ENCODE data around the gene ATF6.

The ATF6 gene

GRCh38 chr1:161919229-161919628, 153.1 kb downstream of the ATF6 start:
- Histone ChIP-seq H3K36me3 (peaks cover 6% of the 10 kb centered on the region), H3K4me3 (ENCODE audit: low read depth, low read length) (no peak overlapping the region), H3K27me3 (ENCODE audit: insufficient read depth, low read depth, severe bottlenecking) (no peaks in the 10 kb centered on the region), H3K9me3 (ENCODE audit: severe bottlenecking) (no peaks in the 10 kb centered on the region), H3K27ac (no peak overlapping the region)
- no peak for TF ChIP-seq CTCF (IDR thresholded peaks at IDR 0.05; ENCODE audit: low read depth, low read length)
- DNase-seq = no peak

- H3K27ac ChIP-seq = no peak overlapping the region
- H3K27me3 ChIP-seq (ENCODE audit: insufficient read depth, low read depth, severe bottlenecking) = no peaks in the 10 kb centered on the region
- no peak for DNase-seq
- no peak overlapping the region for H3K4me3 ChIP-seq (ENCODE audit: low read depth, low read length)
- H3K36me3 ChIP-seq = no peaks in the 10 kb centered on the region; the same call in 1 of the 2 replicates
- H3K9me3 ChIP-seq (ENCODE audit: severe bottlenecking) = no peaks in the 10 kb centered on the region
- no peak for TF ChIP-seq CTCF (IDR thresholded peaks at IDR 0.05; ENCODE audit: low read depth, low read length)
These were observed 155.4 kb downstream of the ATF6 start for GRCh38 chr1:161921491-161921890.

- H3K27ac ChIP-seq = no peak overlapping the region
These were observed 155.9 kb downstream of the ATF6 start for GRCh38 chr1:161921990-161922389.

GRCh38 chr1:161928056-161928455, 161.9 kb downstream of the ATF6 start:
- Histone ChIP-seq H3K27me3 (ENCODE audit: insufficient read depth, low read depth, severe bottlenecking) (no peaks in the 10 kb centered on the region), H3K9me3 (ENCODE audit: severe bottlenecking) (no peaks in the 10 kb centered on the region), H3K27ac (no peak overlapping the region), H3K36me3 (no peaks in the 10 kb centered on the region), H3K4me3 (ENCODE audit: low read depth, low read length) (no peak overlapping the region)
- TF ChIP-seq CTCF (IDR thresholded peaks at IDR 0.05; ENCODE audit: low read depth, low read length) = no peak
- no peak for DNase-seq

More at GRCh38 chr1:161921990-161922389, 155.9 kb downstream of the ATF6 start:
- Histone ChIP-seq H3K27me3 (ENCODE audit: insufficient read depth, low read depth, severe bottlenecking) (no peaks in the 10 kb centered on the region), H3K36me3 (no peaks in the 10 kb centered on the region; the same call in 1 of the 2 replicates), H3K9me3 (ENCODE audit: severe bottlenecking) (no peaks in the 10 kb centered on the region), H3K4me3 (ENCODE audit: low read depth, low read length) (no peak overlapping the region)
- DNase-seq = no peak
- TF ChIP-seq CTCF (IDR thresholded peaks at IDR 0.05; ENCODE audit: low read depth, low read length) = no peak

GRCh38 chr1:161929137-161929536, 163.0 kb downstream of the ATF6 start:
- no peak for DNase-seq
- Histone ChIP-seq H3K4me3 (ENCODE audit: low read depth, low read length) (no peak overlapping the region), H3K9me3 (ENCODE audit: severe bottlenecking) (no peaks in the 10 kb centered on the region), H3K27me3 (ENCODE audit: insufficient read depth, low read depth, severe bottlenecking) (no peaks in the 10 kb centered on the region), H3K36me3 (no peaks in the 10 kb centered on the region), H3K27ac (no peak overlapping the region)
- no peak for TF ChIP-seq CTCF (IDR thresholded peaks at IDR 0.05; ENCODE audit: low read depth, low read length)

- TF ChIP-seq CTCF (IDR thresholded peaks at IDR 0.05; ENCODE audit: low read depth, low read length) = no peak
- Histone ChIP-seq H3K27me3 (ENCODE audit: insufficient read depth, low read depth, severe bottlenecking) (no peaks in the 10 kb centered on the region), H3K27ac (no peak overlapping the region), H3K9me3 (ENCODE audit: severe bottlenecking) (no peaks in the 10 kb centered on the region), H3K4me3 (ENCODE audit: low read depth, low read length) (no peak overlapping the region), H3K36me3 (no peaks in the 10 kb centered on the region)
- no peak for DNase-seq
These were observed 163.9 kb downstream of the ATF6 start for GRCh38 chr1:161930064-161930463.
